GM21447 (cell line): ENCODE data around the gene PLEKHJ1.

ENCODE experiments used
- ATAC-seq: cut with Tn5 transposase; IDR thresholded peaks from one replicate; pipeline ENCODE4 v1.9.1; 2021; ENCODE audit not compliant: unreplicated experiment

Gene PLEKHJ1

DNA sequence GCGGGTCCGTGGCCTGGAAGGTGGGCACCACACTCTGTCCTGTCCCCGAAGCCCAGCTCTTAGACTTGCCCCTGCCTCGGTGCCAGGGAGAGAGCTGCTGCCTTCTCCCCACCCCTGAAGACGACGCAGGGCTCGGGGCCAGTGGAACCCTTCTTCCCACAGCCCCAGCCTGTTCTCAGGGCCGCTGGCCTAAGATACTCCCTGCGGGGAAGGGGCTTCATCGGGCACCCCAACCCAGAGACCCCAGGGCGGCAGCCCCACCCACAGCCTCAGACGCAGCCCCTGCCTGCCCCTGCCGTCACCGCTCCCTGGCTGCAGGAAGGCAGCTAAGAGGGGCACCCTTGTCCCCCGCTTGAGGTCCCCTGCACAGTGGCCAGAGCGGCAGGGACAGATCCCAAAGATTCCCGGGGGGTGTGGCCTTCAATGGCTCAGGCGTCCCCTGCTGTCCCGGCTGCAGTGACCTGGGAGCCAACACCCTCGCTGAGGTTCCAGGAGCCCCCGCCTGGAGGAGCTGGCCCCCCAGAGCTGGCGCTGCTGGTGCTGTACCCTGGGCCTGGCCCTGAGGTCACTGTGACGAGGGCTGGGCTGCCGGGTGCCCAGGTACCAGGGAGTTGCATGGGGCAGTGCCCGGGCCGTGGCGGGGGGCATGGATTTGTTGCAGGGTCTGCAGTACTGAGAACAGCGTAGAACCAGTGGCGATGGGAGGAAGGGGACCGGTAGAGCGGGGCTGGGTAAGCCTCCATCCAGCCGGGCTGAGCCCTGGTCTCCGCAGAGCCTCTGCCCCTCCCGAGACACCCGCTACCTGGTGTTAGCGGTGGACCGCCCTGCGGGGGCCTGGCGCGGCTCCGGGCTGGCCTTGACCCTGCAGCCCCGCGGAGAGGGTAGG, 14.0 kb upstream of the PLEKHJ1 start:
- ATAC-seq: no peak

DNA sequence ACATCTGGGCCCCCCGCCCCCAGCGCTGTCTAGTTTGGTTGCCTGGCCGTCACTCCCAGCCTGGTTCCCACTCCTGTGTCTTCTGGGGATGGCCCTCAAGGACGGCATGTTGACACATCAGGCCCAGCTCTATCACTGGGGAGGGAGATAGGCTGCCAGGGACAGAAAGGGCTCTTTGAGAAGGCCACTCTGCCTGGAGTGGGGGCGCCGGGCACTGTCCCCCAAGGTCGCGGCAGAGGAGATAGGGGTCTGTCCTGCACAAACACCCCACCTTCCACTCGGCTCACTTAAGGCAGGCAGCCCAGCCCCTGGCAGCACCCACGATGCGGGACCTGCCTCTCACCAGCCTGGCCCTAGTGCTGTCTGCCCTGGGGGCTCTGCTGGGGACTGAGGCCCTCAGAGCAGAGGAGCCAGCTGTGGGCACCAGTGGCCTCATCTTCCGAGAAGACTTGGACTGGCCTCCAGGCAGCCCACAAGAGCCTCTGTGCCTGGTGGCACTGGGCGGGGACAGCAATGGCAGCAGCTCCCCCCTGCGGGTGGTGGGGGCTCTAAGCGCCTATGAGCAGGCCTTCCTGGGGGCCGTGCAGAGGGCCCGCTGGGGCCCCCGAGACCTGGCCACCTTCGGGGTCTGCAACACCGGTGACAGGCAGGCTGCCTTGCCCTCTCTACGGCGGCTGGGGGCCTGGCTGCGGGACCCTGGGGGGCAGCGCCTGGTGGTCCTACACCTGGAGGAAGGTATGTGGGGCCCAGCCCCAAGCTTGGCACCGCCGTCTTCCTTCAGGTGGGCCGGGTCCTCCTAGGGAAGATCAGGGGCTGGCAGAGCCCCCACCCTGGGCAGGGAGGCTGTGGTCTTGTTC, 13.1 kb upstream of the PLEKHJ1 start, which contains the start of gene AMH:
TSS of gene AMH (plus strand) at position 314 of the 857 bp plus-strand sequence. CDS start at position 324, 10 bp downstream.
- no peak for ATAC-seq

DNA sequence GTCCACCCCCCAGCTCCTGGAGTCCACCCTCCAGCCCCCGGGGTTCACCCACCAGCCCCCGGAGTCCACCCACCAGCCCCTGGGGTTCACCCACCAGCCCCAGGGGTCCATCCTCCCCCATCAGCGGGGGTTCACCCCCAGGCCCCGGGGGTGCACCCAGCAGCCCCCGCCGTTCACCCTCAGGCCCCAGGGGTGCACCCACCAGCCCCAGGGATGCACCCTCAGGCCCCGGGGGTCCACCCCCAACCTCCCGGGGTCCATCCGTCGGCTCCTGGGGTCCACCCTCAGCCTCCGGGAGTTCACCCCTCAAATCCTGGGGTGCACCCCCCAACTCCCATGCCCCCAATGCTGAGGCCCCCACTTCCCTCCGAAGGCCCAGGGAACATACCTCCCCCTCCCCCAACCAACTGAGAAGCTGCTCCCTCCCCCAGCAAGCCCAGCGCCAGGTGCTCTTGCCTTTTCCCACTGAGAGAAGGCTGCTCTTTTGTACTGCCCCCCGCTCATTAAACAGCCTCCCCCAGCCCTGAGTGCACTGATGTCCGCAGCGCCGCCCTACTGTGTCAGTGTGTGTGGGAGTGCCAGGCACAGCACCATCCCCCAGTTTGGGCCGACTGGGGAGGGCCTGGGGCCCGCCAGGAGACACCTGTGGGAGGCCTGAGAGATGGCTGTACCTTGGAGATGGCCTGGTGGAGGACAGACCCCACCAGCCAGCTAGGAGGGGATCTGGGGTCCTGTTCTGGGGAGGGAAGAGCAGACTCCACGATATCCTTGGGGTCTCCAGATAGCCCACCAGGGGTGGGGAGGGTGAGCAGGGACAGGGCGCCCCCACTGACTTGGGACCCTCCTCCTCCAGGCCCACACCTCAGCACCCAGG, 12.2 kb upstream of the PLEKHJ1 start:
- ATAC-seq: no peak

GRCh38 chr19:2247433-2248101, 11.4 kb upstream of the PLEKHJ1 start:
- no peak for ATAC-seq

DNA sequence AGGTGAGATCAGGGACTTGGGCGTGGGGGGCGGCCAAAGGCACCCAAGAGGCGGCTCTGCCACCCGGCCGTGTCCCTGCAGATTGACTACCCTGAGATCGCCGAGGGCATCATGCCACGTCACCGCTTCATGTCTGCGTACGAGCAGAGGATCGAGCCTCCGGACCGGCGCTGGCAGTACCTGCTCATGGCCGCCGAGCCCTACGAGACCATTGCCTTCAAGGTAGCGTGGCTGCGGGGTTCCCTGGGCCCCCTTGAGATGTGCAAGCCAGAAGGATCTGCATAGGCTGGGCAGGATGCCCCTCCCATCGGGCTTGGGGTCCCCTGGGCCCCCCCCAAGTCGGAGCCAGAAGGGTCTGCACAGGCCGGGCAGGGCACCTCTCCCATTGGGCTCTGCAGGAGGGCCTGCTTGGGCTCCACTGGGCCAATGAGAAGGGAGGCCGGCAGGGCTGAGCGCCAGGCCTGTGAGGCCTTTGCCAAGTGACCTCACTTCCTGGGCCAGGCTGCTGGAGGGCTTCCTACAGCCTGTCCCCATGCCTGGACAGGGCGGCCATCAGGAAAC, 10.8 kb upstream of the PLEKHJ1 start:
- ATAC-seq: no peak

GRCh38 chr19:2246014-2246620, 10.0 kb upstream of the PLEKHJ1 start:
- ATAC-seq: no peak

DNA sequence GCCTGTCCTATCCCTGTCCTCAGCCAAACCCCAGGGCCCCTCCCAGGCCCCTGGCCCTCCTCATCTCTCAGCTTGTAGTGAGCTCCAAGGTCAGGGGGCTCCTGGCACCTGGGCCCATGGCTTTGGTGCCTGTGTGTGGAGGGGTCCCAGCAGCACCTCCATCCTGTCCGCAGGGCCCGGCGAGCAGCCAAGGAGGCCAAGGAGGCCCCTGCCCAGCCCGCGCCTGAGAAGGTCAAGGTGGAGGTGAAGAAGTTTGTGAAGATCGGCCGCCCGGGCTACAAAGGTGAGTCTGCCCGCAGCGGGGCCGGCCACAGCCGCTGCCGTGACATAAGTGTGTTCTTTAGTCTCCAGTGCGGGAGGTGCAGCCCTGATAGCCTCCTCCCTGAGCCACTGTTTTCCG, 9.1 kb upstream of the PLEKHJ1 start:
- ATAC-seq: no peak

DNA sequence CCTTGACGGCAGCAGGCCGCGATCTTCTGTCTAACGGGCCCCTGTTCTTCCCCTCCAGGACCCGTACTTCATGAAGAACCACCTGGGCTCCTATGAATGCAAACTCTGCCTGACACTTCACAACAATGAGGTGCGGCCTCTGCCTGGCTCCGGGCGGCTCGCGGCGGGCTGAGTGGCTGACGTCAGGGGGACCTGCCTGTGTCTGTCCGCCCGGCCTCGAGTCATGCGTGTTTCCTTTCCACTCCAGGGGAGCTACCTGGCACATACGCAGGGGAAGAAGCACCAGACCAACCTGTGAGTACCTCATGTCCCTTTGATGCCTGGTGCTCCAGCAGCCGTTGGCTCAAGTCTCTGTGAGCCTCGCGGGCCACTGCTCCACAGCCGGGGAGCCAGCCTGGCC, 8.4 kb upstream of the PLEKHJ1 start:
- ATAC-seq: no peak

GRCh38 chr19:2244125-2244411, 7.9 kb upstream of the PLEKHJ1 start:
- ATAC-seq: no peak

- ATAC-seq: no peak
Observed at GRCh38 chr19:2243274-2244124, 7.4 kb upstream of the PLEKHJ1 start.

GRCh38 chr19:2242816-2243215, 6.7 kb upstream of the PLEKHJ1 start:
- no peak for ATAC-seq

DNA sequence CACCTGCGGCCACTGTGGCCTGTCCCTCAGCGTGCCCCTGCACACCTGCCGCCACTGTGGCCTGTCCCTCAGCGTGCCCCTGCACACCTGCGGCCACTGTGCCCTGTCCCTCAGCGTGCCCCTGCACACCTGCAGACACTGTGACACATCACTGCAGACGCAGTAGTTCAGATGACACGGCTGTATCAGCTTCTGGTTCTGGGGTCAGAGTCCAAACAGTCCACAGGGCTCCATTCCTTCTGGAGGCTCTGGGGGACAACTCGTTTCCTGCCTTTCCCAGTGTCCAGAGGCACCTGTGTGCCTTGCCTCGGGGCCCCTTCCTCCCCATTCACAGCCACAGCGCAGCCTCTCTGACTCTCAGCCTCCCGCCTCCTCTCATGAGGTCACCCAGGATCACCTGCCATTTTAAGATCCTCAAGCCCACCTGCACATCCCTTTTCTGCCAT, 6.0 kb upstream of the PLEKHJ1 start:
- no peak for ATAC-seq

- no peak for ATAC-seq
Observed at GRCh38 chr19:2240881-2241760, 5.0 kb upstream of the PLEKHJ1 start.

- no peak for ATAC-seq
Observed at GRCh38 chr19:2239771-2240770, 3.9 kb upstream of the PLEKHJ1 start.

- ATAC-seq: no peak
Observed at GRCh38 chr19:2239173-2239572, 3.0 kb upstream of the PLEKHJ1 start.

GRCh38 chr19:2237869-2238153, 1.7 kb upstream of the PLEKHJ1 start:
- ATAC-seq: no peak
